HL-60 (cell line): ENCODE measurements around the gene NEDD4.

Experiments used
- DNase-seq, 2 experiments: peaks; one replicate each; pipeline ENCODE4 v3.0.0-alpha.2; 2010 to 2020; ENCODE audit warnings: low read depth in 1 of 2, low spot score in 1 of 2
- H3K27ac ChIP-seq: fragments of 250-450 bp; sonication (Bioruptor Pico); replicated peaks from 2 replicates; pipeline ENCODE4 v1.5.1; 2020; ENCODE audit warnings: mild to moderate bottlenecking, moderate library complexity
- H3K27me3 ChIP-seq: fragments of 250-450 bp; sonication (Bioruptor Pico); 2 replicates; pipeline ENCODE4 v1.5.1; 2021; ENCODE audit warnings: mild to moderate bottlenecking, moderate library complexity; ENCODE audit not compliant: insufficient read depth, poor library complexity, severe bottlenecking
- H3K4me3 ChIP-seq: replicated peaks from 2 replicates; pipeline ENCODE4 v1.5.1; 2011; ENCODE audit warnings: mild to moderate bottlenecking, control low read depth, low read length; ENCODE audit not compliant: insufficient read depth
- CTCF ChIP-seq: IDR thresholded peaks from one replicate; pipeline ENCODE4 v1.5.1; 2011; ENCODE audit warnings: low read length, control low read depth, inconsistent platforms; ENCODE audit not compliant: insufficient read depth
- GABPA ChIP-seq: IDR thresholded peaks from 2 replicates; pipeline ENCODE4 v1.6.1; 2012; ENCODE audit warnings: low read depth
- POLR2AphosphoS5 ChIP-seq: IDR thresholded peaks from 2 replicates; pipeline ENCODE4 v1.6.1; 2012; ENCODE audit warnings: low read depth
- REST ChIP-seq: IDR thresholded peaks from 2 replicates; pipeline ENCODE4 v1.6.1; 2012; ENCODE audit warnings: low read depth; ENCODE audit not compliant: insufficient replicate concordance
- SPI1 ChIP-seq: IDR thresholded peaks from 2 replicates; pipeline ENCODE4 v1.6.1; 2012; ENCODE audit warnings: low read depth, mild to moderate bottlenecking, borderline replicate concordance

The NEDD4 gene

GRCh38 chr15:56040081-56041035 lies 46.9 kb upstream of the NEDD4 start:
- Histone ChIP-seq H3K27me3 (no peaks in the 10 kb centered on the region), H3K4me3 (no peak overlapping the region), H3K27ac (no peak overlapping the region)
- DNase-seq: peak in 1 of 2 experiments; percentile 38
- no peak for TF ChIP-seq GABPA
- no peak for TF ChIP-seq CTCF
- no peak for TF ChIP-seq REST
- TF ChIP-seq SPI1: no peak
- no peak for TF ChIP-seq POLR2AphosphoS5

- DNase-seq: no peak
- no peak overlapping the region for H3K27ac ChIP-seq
- H3K27me3 ChIP-seq: no peaks in the 10 kb centered on the region
- TF ChIP-seq SPI1: no peak
- no peak overlapping the region for H3K4me3 ChIP-seq
These were observed 45.3 kb upstream of the NEDD4 start for GRCh38 chr15:56038707-56039106.

GRCh38 chr15:56038015-56038414 lies 44.6 kb upstream of the NEDD4 start:
- TF ChIP-seq SPI1: peak; percentile 90
- no peak for TF ChIP-seq CTCF
- TF ChIP-seq GABPA: 0 out of 2 replicates have a peak, but pooled peaks have one; percentile 13
- no peaks in the 10 kb centered on the region for H3K27me3 ChIP-seq
- H3K27ac ChIP-seq: no peak overlapping the region
- DNase-seq: peak in 1 of 2 experiments; percentile 14
- no peak overlapping the region for H3K4me3 ChIP-seq

GRCh38 chr15:56036546-56037067 lies 43.2 kb upstream of the NEDD4 start:
- no peak for TF ChIP-seq GABPA
- no peak for TF ChIP-seq REST
- TF ChIP-seq POLR2AphosphoS5: no peak
- no peak for TF ChIP-seq CTCF
- no peak for TF ChIP-seq SPI1
- Histone ChIP-seq H3K27me3 (no peaks in the 10 kb centered on the region), H3K27ac (no peak overlapping the region), H3K4me3 (no peak overlapping the region)
- DNase-seq: no peak
